GM23338 (cell line): ENCODE data around the gene MAP2K5.

Experiments
- CREB1 ChIP-seq: fragments of 250-450 bp; sonication (Bioruptor Pico); IDR thresholded peaks from 2 replicates; pipeline ENCODE4 v1.5.0; 2020; ENCODE audit warnings: low read depth, mild to moderate bottlenecking, moderate library complexity
- CTCF ChIP-seq, 2 experiments: fragments of 200-600 bp in 1 of 2; sonication (generic) in 1 of 2; conservative IDR thresholded peaks; 2 replicates each; pipeline versions ENCODE4 v1.5.1 to v1.6.1; 2016 to 2017; ENCODE audit warnings: antibody characterized with exemption in 2 of 2, low read depth in 2 of 2, mild to moderate bottlenecking in 2 of 2, moderate library complexity in 1 of 2
- EZH2 ChIP-seq: fragments of 200-600 bp; sonication (generic); IDR thresholded peaks from one replicate; pipeline ENCODE4 v1.8.0; 2017; ENCODE audit warnings: antibody characterized with exemption, mild to moderate bottlenecking, low read depth; ENCODE audit not compliant: unreplicated experiment
- EZH2phosphoT487 ChIP-seq: fragments of 200-600 bp; sonication (generic); IDR thresholded peaks from one replicate; pipeline ENCODE4 v1.8.1; 2018; ENCODE audit warnings: antibody characterized with exemption; ENCODE audit not compliant: unreplicated experiment
- JUNB ChIP-seq: IDR thresholded peaks from one replicate; pipeline ENCODE4 v1.6.1; 2016; ENCODE audit warnings: antibody characterized with exemption; ENCODE audit not compliant: unreplicated experiment
- POLR2AphosphoS5 ChIP-seq: IDR thresholded peaks from 2 replicates; pipeline ENCODE4 v1.6.1; 2016; ENCODE audit warnings: antibody characterized with exemption, low read depth
- REST ChIP-seq: IDR thresholded peaks from one replicate; pipeline ENCODE4 v1.6.1; 2018; ENCODE audit warnings: antibody characterized with exemption; ENCODE audit not compliant: unreplicated experiment
- ZNF331 ChIP-seq: fragments of 250-450 bp; sonication (Bioruptor Pico); IDR thresholded peaks from 2 replicates; pipeline ENCODE4 v1.5.0; 2020; ENCODE audit warnings: low read depth, mild to moderate bottlenecking, moderate library complexity

GRCh38 chr15:67760901-67761300, 218.4 kb downstream of the MAP2K5 start:
- no peak for TF ChIP-seq CTCF (conservative IDR thresholded peaks at IDR 0.05; ENCODE audit: low read depth in 2 of 2)
- TF ChIP-seq EZH2 = no peak
- no peak for TF ChIP-seq POLR2AphosphoS5
- TF ChIP-seq CREB1 (CRISPR knock-in tag) = no peak
- TF ChIP-seq EZH2phosphoT487 = no peak
- no peak for TF ChIP-seq REST
- no peak for TF ChIP-seq ZNF331 (CRISPR knock-in tag)
- TF ChIP-seq JUNB = no peak
